GM19193 (cell line): ENCODE data around the gene ANK2.

Experiments
- POLR2A ChIP-seq: IDR thresholded peaks from 4 replicates; pipeline ENCODE4 v1.6.1; 2011; ENCODE audit not compliant: insufficient read depth, insufficient read length; ENCODE audit errors: extremely low read depth

ANK2 gene

GRCh38 chr4:113256946-113257345 is 207.5 kb downstream of the ANK2 start:
- TF ChIP-seq POLR2A, result no peak

GRCh38 chr4:113260688-113261087 is 211.2 kb downstream of the ANK2 start:
- no peak for TF ChIP-seq POLR2A

GRCh38 chr4:113263274-113263673 is 213.8 kb downstream of the ANK2 start:
- no peak for TF ChIP-seq POLR2A

DNA sequence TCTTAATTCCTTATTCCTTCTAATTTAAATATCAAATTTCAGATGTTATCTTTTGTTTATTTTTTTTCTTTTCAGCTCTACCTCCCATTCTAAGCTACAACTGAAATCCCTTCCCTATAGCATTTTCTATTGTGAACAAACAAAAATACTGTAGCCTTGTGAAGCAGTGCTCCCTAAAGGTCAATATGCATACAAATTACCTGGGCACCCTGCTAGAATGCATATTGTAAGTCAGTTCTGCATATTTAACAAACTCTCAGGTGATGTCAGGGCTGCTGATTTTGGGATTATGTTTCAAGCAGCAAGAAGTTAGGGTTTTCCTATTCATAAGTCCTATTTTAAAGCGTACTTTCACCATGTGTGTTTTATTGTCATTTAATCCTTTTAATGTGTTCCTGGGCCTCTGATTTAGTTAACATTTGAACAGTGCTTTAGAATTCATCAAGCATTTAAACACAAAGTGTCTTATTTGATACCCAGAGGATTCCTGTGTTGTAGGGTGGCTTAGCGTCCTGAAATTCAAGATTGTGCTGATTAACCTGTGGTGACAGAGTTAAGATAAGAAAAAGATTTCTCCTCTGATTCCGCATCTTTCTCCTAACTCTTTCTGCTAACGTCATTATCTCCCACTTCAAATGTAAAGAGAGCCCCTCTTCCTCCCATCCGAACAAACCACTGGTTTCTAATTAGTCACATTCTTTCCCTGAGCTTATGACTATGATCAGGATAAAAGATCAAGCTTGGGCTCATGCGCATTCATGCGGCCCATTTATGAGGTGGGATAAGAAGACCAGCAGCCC is 221.3 kb downstream of the ANK2 start:
- TF ChIP-seq POLR2A, result no peak

GRCh38 chr4:113272523-113272922 is 223.1 kb downstream of the ANK2 start:
- TF ChIP-seq POLR2A, result no peak

- TF ChIP-seq POLR2A, result no peak
Measured at GRCh38 chr4:113273721-113274220, 224.3 kb downstream of the ANK2 start.

DNA sequence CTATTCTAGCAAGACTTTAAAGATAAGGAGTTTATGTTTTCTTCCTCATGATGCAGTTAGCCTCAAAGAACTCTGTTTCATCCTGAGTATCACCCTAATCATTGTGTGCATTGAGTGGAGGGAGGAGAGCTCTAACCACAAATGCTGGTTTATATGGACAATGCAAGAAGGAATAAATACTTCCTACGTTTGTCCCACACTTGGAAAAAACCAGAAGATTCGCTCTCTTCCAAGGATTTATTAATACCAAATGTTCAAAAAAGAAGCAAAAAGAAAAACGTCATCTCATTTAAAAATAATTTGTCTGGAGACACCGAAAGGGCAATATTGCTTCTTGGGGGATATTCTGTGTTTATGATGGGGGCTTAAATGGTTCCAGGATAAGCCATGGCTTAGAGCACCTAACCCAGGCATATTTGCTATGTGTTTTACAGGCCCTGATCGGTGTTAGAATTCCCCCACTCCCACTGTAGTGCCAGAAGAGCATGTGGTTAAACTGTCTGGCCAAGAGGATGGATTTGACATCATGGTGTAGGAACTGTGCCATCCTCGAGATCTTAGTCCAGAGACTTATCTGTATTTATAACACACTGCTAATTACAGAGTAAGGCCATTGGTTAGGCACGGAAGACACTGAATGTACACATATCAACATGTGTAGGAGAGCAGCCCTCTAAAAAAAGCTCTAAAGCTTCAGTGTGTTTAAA is 227.2 kb downstream of the ANK2 start:
- TF ChIP-seq POLR2A, result no peak

DNA sequence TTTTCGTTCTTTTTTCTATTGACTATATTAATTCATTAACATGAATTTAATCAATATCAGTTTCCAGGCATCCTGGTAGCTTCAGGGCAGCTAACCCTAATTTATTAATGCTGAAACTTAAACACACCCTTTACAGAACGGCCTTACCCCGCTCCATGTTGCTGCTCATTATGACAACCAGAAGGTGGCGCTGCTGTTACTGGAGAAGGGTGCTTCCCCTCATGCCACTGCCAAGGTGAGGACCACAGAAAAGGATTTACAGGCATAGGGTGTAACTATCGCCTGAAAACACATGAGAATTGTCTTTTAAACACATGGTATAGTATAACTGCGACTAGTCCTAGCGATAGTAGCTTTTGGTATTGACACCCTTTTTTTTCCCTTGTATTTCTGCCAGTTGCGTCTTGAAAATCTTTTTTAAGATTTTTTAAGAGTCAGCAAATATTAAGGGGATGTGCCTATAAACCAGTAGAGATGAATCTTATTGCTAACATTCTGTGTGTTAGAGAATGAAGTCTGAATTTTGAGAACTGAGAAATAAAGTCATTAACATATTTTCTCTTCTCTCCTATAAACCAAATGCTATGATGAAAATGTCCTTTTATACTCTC is 229.0 kb downstream of the ANK2 start:
- TF ChIP-seq POLR2A, result no peak

GRCh38 chr4:113285501-113285900 is 236.0 kb downstream of the ANK2 start:
- no peak for TF ChIP-seq POLR2A

- no peak for TF ChIP-seq POLR2A
Measured at GRCh38 chr4:113288257-113288656, 238.8 kb downstream of the ANK2 start.

- TF ChIP-seq POLR2A, result no peak
Measured at GRCh38 chr4:113288696-113289095, 239.2 kb downstream of the ANK2 start.

GRCh38 chr4:113289766-113290165 is 240.3 kb downstream of the ANK2 start:
- TF ChIP-seq POLR2A, result no peak

DNA sequence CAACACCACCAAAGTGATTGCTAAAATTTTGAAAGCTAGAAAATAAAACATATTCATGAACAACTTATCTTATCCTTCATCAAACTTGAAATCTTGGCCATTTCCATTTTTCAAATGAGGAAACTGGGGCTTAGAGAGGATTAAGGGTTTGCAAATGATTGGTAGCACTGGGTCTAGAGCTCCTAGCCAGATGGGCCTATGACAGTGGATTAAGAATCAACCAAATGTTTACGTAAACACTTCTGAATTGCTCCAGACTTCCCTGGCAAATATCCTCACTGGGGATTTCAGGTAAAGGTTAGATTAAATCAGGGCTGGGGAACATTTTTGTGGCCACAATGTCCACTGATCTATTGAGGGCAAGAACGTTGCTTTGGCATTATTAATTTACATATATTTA is 241.2 kb downstream of the ANK2 start:
- TF ChIP-seq POLR2A, result no peak

GRCh38 chr4:113292371-113293042 is 243.1 kb downstream of the ANK2 start:
- no peak for TF ChIP-seq POLR2A

GRCh38 chr4:113293043-113293560 is 243.6 kb downstream of the ANK2 start:
- no peak for TF ChIP-seq POLR2A

- no peak for TF ChIP-seq POLR2A
Measured at GRCh38 chr4:113293674-113294073, 244.2 kb downstream of the ANK2 start.

- TF ChIP-seq POLR2A, result no peak
Measured at GRCh38 chr4:113294908-113295307, 245.5 kb downstream of the ANK2 start.
